NOMO-1 treated with DMSO at 0.1 percent for 48 hours (cell line): Measurements from ENCODE around the gene MPPED2.

Source experiments
- DNase-seq: peaks from one replicate; lab custom pipeline; 2025; ENCODE audit not compliant: unreplicated experiment; lab: John Stamatoyannopoulos, UW

Gene MPPED2

DNA sequence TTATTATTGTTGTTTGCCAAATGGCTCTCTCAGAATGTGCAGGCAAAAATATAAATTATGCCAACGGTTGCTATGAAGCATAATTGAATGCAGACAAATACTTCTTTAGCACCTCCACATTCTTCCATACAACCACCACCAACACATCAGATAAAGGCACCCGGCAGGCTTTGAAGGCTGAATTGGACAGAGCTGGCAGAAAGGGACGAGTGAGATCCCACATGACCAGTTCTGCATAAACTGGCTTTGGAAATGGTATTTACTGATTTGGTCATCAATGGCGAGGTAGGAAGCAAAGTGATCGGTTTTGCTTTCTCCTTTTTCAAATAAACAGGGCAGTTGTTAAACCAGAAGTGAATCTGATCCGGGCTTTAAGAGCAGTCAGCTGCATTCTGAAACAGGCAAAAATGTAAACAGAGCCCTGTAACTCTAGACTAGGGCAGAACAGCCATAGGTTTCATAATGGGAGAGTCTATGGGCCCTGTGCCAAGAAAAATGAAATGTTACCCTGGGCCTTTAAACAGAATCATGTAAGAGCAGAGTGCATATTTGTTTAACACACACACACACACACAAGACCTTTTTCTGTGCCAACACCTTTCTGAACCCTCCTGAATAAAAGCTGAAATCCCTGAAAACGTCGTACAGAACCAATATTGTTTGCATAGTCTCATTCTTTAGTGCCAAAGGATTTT, 97.7 kb downstream of the MPPED2 start:
- no peak for DNase-seq

DNA sequence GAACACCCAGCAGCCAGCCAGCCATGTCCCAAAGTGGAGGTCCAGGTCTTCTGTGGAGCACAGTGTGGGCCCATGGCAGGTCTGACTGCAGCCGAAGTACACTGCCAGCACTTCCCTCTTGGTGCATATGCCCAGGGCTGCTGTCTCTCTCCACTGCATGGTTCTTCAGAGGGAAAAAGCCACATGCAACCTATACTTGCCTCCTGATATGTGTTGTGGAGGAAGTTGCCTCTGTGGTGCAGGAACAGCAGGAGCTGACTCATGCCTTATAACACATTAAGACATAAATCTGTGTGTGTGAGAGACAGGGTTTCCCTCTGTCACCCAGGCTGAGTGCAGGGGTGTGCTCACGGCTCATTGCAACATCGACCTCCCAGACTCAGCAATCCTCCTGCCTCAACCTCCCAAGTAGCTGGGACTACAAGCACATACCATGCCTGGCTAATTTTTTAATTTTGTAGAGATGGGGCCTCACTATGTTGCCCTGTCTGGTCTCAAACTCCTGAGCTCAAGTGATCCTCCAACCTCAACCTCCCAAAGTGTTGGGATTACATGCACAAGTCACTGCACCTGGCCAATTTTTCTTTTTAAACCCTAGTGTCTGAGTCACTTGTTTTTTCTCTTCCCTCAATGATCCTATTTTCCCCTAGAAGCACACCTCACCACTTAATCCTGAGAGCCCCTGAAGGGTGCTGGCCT, 98.8 kb downstream of the MPPED2 start:
- DNase-seq, result peak; percentile 95

DNA sequence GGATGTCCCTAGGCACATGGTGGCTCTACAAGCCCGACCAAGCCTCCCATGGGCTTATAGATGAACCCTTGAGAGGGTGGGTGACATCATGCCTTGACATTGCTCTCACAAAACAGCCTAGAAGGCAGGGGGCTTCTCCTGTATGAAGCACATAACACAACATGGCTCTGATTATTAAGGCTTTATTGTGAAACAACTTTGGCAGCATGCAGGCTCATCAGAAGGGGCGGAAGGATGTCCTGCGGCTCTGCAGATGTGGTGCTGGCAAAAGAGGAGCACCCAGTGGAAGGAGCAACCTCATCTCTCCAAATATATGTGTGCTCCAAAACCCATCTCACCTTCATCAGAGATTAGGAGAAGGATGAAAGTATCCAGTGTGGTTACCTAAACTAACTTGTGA, 100.4 kb downstream of the MPPED2 start:
- DNase-seq, result no peak

DNA sequence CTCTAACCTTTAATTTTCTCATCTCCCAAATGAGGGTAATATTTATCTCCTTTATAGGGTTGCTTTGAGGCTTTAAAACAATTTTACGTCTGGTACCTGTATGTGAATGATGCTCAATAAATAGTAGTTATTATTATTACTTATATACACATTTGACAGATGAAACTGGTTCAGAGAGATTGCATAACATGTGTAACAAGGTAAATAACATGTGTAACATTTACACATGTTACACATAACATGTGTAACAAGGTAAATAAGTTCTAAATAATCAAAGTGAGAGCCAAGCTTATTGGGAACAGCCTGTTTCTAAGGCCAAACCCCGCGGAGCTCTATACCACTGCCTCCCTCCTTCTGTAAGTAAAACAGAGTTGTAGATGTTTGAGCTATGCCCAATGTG, 100.9 kb downstream of the MPPED2 start:
- no peak for DNase-seq

DNA sequence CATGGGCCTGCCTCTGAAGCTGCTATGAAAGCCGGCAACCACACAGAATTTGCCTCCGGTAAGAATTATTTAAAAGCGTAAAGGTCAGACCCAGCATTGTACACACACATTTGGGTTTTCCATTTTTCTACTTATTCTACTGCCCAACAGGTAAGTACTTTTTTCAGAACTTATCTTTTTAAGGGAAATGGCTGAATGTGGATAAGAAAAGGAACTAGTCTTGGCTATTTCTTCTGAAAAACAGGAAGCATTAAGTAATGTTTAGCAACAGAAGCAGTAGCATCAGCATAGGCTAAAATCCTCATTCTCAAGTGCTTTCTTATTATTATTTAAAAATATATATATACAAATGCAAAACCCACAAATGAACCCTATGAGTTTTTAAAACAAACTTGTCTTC, 103.1 kb downstream of the MPPED2 start:
- peak; percentile 82 for DNase-seq

DNA sequence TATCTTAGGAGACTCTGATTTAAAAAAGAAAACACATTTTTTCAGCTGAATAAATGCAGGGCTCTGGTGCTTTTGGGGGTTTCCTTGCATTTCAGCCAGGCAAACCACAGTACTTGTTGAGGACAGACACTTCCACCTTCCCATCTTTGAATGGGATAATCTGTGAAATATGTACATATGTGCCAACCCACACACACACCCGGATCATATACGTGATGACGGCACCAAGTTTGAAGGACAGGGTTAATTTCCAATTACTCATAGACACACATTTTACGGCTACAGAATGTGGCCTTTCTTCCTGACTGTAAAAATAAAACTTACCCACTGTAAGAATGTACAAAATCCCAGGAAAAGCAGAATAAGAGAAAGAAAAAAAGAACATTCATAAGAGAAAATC, 104.4 kb downstream of the MPPED2 start:
- no peak for DNase-seq

DNA sequence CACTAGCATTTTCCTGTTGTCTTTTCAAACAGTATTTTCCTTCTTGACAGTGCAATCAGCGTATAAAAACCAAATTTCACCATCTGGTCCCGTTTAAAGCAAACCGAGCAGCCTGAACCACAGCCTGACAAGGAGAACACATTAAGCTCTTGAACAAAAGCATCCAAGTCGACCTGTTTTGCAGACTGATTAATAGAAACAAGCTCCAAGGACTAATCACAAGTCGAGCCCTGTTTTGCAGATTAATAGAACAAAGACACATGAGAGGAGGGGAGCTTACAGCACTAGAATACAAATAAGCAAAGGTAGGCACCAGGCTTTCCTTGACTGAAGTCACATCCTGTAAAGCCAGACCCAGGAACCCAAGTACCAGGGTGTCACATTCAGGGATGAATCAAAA, 104.8 kb downstream of the MPPED2 start:
- DNase-seq, result no peak

DNA sequence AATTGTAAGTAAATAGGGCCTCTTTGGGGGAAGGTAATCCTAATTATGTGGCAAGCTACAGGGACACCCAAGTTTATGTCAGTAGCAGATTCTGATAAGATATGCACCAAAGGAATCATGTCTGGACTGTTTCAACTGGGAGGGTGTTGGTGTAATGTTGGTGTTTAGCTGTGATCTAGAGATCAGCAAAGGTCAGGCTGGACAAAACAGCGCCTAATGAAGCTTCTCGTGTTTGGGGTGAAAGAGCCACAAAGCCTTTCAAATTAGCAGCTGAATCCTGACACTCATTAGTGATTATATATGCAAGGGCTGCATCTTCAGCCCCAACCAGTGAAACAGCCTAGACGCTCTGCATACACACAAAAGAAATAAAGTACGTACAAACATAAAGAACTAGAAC, 106.3 kb downstream of the MPPED2 start:
- DNase-seq, result no peak

DNA sequence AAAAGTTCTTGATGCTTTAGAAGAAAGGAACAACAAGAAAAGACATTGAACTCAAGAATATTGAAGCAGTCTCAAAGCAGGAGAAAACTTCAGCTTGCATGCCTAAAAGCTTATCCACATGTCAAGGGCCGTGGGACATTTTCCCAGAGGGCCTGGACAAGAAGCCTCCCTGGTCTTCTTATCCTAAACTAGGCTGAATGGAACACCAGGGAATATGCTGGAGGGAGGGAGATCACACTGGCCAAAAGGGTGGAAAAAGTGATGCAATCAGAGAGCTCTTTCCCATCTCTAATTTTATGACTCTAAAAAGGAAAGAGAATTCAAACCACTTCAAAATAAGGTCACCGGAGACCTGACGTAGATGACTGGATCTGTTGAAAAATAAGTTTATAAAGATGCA, 107.2 kb downstream of the MPPED2 start:
- no peak for DNase-seq

DNA sequence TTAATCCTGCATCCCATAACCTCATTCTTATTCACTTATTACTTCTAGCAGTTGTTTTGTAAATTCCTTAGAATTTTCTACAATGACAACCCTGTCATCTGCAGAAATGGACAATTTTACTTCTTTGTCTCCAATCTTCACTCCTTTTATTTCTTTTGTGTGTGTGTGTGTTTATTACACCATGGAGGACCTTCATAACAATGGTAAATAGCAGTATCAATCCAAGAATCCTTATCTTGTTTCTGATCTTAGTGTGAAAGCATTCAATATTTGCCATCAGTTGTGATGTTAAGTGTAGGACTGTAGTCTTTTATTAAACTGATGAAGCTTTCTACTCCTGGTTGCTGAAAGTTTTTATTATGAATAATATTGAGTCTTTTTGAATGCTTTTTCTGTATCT, 109.1 kb downstream of the MPPED2 start:
- DNase-seq, result no peak

DNA sequence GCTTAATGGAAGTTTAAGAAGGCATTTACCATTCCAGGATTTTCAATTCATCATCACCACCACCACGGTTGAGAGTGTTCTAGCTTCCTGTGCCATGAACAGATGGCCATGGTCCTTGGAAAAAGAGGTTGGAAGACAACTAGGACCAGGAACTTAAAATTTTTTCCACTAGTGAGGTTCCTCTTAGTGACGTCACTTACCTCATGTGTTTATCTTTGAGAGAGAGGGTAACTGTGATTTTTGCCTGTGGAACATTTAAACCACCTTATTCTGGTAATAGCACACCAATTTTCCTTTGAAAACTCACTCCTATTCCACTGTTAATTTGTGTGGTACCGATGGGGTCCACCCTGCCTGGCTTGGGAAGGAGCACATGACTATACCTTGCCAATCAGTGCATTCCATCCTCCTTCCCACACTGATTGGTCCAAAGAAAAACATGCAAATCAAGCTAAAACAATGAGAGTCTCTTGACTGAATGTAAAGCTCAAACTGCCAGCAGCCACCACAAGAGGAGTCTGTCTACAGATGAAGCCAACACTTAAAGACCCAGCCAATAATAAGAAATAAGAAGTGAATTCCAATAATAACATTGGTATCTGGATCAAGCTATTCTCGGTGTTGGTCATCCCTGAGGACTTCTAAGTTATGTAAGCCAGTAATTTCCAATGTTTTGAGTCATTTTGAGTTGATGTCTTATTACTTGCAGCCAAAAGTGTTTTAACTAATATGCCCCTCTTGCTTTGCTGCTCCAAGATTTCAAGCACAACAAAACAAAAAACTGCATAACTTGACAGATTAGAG, 111.8 kb downstream of the MPPED2 start:
- DNase-seq, result no peak

DNA sequence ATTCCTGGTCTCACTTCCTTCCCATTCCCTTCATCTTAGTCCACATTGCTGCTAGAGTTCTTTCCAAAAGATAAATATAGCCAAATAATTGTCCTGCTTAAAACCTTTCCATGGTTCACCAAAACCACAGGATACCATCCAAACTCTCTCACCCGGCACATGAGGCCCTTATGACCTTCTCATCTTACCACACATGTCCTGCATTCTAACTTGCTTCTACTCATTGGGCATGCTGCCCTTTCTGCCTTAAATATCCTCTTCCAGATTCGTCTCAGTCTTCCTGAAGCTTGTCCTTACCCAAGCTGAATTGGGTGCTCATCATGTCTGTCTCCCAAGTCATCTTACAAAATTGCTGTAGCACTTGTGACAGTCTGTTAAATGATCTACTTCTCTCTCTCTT, 114.9 kb downstream of the MPPED2 start:
- DNase-seq, result no peak

DNA sequence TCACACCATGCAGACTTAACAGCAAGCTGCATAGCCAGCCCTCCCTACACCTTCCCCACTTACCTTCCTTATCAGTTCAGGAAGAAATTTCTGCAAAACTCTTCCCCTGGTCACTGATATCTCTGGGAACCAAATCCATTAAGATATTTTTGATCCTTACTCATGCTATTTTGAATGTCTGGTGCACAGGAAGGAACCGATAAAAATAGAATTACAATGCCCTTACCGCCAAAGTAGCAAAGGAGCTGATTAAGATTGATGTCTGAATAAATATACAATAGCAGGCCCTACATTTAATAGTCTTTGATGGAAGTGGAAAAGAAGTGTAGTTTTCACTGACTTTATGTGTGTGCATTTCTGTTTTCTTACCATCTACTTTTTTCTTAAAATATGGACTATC, 117.3 kb downstream of the MPPED2 start:
- DNase-seq, result no peak

DNA sequence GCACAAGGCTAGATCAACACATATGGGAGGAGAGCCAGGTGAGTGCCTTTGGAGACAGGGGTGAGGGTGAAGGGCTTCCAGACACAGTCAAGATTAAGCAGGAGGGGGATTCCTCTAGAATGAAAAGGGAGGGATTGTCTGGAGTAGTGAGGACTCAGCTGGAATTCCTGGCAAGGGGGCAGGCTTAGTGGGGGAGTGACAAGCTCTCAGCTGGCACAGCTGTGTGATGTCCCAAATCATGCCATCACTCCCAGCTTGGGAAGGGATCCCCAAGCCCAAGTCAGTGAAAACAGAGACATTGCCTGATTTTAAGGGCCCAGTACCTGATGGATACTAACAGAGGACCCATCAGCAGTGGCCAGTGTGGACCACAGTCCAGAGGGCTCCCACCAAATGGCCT, 119.0 kb downstream of the MPPED2 start:
- DNase-seq, result no peak

DNA sequence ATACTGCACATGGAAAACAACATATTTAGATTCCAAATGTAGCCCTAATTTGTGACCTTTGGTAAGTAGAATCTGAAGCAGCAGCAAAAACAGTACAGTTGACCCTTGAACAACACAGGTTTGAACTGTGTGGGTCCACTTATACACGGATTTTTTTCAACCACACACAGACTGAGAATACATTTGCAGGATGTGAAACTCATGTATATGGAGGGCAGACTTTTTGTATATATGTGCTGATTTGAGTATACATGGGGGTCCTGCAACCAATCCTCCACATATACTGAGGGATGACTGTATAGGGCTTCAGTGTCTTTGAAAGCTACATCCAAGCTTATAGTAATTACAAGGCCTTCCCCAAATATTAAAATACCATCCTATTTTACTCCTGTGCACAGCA, 120.5 kb downstream of the MPPED2 start:
- no peak for DNase-seq

DNA sequence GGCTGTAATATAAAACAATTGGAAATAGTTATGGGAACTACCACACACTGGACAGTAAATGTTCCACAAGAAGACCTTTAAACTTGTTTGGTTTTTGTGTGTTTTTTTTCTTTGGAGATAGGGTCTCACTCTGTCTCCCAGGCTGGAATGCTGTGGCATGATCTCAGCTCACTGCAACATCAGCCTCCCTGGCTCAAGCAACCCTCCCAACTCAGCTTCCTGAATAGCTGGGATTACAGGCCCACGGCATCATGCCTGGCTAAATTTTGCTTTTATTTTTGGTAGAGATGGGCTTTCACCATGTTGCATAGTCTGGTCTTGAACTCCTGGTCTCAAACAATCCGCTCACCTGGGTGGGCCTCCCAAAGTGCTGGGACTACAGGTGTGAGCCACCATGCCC, 121.0 kb downstream of the MPPED2 start:
- no peak for DNase-seq

DNA sequence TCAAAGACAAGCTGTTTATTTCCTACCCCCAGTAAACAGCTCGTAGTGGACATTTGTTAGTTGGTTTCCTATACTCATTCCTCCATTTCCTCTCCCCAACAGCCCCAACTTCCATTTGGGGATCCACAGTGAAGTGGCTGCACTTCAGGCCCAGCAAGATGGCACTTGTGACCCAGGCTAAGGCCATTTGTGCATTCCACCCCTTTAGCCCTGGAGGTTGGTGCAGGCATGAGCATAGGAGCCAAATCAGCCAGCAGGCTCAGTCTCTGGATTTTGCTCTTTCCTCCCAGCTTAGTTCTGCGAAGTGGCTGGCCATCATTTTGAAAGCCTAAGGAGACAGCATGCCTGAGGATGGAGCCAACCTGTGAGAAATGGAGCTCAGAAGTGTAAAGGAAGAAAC, 122.9 kb downstream of the MPPED2 start:
- no peak for DNase-seq

DNA sequence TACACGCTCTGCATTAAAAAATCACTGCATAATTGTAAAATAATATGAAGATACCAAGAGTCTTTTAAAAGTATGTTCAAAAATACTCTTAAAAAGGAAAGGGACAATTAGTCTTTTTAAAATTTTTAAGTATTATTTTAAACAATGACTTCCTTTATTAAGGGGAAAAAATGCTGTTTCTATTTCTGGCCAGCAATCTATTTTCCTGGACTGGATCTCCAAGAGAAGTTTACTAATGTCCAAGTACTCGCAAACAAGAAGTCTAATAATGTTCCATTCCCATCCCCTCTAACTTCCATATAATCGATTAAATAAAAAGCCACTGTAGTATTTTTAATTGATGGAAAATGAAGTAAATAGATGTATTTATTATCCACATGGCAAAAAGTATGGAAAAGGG, 123.7 kb downstream of the MPPED2 start:
- no peak for DNase-seq

DNA sequence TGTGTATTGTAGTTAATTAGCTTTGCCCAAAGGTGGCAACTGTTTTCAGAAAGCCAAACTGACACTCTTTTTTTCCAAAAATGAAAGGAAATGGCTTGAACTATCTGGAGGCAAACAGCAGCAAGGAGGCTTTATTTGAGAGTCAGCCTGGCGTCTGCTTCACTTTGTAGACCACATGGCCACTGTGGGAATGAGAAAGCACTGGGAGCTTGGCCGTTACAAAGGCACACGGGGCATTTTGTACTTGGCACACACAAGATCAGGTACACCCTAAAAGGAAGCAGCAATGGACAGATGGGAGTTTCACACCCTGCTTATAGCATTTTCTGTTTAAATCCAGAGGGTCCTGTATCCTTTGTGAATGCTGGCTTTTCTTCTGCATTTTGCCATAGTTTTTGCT, 126.3 kb downstream of the MPPED2 start:
- no peak for DNase-seq

DNA sequence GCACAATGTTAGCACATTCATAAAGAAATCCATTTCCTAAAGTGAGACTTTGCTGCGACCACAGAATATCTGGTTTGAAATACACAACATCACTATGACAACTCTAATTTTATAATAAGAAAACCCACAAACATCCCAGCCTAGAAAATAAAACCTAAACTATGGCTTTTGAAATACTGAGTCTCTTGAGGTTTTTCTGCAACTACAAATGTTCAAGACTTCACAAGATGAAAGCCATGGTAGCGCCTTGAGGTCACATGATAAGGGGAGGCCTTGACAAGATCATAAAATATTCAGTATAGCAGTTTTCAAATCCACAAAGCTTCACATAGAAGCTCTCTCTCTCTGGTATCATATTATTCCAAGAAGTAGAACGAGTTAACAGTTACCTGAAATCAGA, 126.8 kb downstream of the MPPED2 start:
- DNase-seq, result no peak

DNA sequence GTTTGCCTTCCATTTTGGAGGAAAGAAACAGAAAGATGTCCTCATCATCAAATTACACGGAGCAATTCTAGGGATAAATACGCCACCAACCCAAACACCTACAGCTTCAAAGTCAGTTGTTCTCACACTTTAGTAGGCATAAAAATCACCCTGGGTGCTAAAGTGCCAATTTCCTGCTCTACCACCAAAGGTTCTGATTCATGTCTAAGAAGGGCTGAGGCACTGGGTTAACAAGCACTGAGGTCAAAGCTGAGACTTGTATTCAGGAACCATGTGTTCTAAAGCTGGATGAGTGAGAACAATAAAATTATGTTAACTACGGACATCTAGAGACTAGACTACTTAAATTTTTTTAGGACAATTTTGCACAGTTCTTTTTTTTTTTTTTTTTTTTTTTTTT, 127.6 kb downstream of the MPPED2 start:
- DNase-seq, result no peak

DNA sequence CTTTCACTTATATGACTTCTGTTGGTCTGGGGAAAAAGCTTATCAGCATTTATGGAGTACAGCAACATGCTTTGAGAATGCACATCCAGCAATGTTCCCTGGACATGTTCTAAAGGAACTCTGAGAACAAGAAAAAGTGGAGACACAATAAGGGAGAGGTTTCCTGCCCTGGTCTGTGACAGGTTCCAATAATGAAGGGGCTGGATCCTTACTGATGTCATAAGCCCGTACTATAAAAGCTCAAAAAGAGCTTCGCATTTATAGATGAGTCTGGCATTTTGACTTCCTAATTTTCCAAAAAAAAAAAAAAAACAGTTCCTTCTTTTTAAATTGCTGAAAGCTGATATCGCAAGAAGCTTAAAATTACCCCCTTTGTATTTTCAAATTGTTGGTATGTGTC, 129.1 kb downstream of the MPPED2 start:
- peak; percentile 20 for DNase-seq
